GM08714 (cell line): ENCODE results near the gene CSMD2.

Experiments used
- H3K4me3 ChIP-seq: fragments of 200-500 bp; sonication (Bioruptor generic); 2 replicates; pipeline ENCODE4 v1.5.1; 2014; ENCODE audit warnings: mild to moderate bottlenecking, low read length, inconsistent platforms
- ZNF274 ChIP-seq: IDR thresholded peaks from 2 replicates; pipeline ENCODE4 v1.6.1; 2012; ENCODE audit warnings: mild to moderate bottlenecking, low read depth, low read length

Gene CSMD2

GRCh38 chr1:33764149-33764548 is 400.9 kb downstream of the CSMD2 start:
- H3K4me3 ChIP-seq: no peak overlapping the region
- no peak for TF ChIP-seq ZNF274

DNA sequence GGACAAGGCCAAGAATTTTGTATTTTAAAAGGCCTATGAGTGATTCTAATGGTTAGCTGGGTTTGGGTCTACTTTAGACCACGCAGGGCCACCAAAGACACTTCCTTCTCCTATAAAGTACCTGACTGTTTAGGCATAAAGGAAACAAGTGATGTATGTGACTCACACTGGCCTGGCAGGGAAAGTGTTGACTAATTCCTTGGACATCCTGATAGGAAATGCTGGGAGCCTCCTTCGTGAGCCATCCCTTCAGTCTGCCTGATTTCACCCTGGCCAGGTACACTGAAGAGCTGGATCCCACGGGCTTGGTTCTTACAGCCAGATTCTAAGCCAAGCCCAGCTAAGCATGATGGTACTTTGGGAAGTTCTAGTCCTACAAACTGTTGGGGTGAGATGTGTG is 401.6 kb downstream of the CSMD2 start:
- no peak for TF ChIP-seq ZNF274
- no peak overlapping the region for H3K4me3 ChIP-seq

DNA sequence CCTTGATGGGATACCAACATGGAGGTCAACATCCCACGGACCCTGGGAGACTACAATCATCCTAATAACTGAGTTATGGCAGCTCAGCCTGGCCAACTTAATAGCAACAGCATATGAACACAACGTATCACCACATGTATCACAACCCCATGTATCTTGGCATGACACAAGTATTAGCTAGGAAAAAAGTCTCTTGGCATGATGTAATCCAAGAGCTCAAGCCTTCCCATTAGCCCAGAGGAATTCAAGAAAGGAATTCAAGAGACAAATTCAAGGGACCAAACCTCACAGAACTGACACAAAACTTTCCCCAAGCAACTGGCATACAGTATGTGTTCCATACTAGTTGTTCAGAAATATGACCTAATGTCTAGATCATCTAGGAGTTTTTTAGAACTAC is 402.1 kb downstream of the CSMD2 start:
- H3K4me3 ChIP-seq: no peak overlapping the region
- no peak for TF ChIP-seq ZNF274

DNA sequence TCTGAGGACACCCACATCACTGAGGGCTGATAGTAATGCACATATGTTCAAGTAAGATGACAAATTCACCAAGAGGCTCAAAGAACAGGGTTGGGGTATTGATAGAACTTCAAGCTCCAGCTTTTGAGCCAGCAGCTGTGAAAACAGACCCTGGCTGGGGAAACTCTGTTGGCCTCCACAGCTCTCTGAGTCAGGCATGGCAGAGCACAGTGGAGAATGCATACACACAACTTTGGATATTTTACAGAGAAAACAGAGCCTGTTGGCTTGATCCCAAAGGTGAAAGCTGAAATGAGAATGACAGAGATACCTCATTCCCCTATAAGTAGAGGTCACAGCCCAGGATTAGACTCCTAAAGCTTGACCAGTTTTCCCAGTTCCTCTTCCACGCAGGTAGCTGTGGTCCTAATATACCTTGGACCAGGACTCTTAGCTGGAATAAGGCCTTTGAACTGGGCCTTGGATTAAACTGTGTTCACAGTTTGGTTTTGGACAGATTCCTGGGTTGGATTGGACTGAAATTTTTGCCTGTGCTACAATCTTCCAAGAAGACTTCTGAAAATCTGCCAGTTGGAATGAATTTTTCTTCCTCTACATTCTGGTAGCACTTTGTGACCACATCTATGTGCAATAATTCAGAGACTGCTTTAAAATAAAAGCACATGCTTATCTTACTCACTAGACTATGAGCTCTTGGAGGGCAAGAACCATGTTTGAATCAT is 402.8 kb downstream of the CSMD2 start:
- H3K4me3 ChIP-seq: no peak overlapping the region
- TF ChIP-seq ZNF274: no peak

GRCh38 chr1:33758698-33759097 is 406.3 kb downstream of the CSMD2 start:
- H3K4me3 ChIP-seq: no peak overlapping the region
- TF ChIP-seq ZNF274: no peak

- TF ChIP-seq ZNF274: no peak
- no peak overlapping the region for H3K4me3 ChIP-seq
These were observed 411.8 kb downstream of the CSMD2 start for GRCh38 chr1:33753087-33753856.

GRCh38 chr1:33745942-33746341 is 419.1 kb downstream of the CSMD2 start:
- TF ChIP-seq ZNF274: no peak
- no peak overlapping the region for H3K4me3 ChIP-seq

DNA sequence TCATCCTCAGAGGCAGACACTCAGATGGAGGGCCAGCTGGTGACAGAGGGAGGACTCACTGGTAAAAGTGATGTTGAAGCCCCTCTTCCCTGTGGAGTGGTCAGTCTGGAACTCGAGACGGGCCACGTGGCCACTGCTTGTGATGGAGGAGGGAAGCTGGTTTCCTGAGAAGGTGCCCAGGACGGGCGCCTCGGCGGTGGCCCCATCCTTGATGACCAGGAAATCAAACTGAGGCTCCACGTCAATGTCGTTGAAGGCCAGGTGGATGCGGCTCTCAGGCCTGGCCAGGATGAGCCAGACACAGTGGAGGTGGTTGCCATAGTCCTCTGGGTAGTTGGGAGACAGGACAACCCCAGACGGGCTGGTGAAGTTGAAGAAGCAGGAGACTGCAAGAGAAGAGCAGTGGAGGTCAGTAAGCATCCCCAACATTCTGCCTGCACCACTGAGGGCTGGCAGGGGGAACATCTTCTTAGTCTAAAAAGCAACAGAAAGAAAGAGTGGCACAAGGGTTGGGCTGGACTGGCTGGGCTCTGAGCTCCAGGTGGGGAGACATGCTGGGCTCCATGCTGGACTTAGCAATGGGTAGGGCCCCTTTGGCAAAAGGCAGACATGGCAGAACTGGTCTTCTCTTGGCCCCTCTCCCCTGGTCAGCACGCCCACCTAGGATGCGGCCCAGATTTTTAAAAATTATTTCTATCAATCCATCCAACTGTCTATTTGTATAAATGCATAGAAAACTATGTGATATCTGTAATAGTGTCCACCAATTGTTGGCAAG is 421.6 kb downstream of the CSMD2 start:
- TF ChIP-seq ZNF274: no peak

DNA sequence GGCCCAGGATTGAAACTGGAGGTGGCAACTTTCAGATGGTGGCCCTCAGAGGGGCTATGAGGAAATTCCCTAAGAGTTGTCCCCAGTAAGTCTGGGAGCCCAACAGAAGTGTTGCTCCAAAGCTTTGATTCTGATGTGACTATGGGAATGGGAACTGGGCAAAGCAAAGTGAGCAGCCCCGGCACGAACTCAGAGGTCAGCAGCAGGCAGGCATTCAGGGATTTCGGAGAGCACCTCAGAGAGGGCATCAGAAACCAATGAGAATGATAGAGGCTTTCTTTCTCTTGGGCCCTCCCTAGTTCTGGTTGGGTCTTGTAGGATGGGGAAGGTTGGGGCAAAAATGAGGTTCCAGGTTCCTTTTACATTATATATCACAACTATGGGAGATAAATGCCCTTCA is 422.4 kb downstream of the CSMD2 start:
- no peak for TF ChIP-seq ZNF274
- no peak overlapping the region for H3K4me3 ChIP-seq

More for the DNA sequence above, 421.6 kb downstream of the CSMD2 start:
- H3K4me3 ChIP-seq: no peak overlapping the region

DNA sequence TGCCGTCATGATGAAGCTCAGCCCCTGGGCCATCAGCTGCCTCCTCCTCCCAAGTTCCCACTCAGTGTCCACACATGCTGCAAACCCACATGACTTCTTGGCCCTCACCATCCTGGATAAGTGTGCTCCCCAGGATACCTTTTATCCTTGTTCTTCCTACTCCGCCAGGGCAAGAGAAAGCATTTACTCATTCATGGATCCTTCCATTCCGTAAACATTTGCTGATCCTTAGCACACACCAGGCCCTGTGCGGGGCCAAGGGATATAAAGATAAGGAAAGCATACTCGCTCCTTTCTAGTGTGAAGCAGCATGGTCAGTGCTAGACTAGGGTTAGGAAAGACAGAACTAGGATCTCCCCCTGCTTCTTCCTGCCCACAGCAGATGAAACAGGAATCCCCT is 423.3 kb downstream of the CSMD2 start:
- no peak for TF ChIP-seq ZNF274
- no peak overlapping the region for H3K4me3 ChIP-seq

GRCh38 chr1:33740040-33740744 is 424.8 kb downstream of the CSMD2 start:
- no peak overlapping the region for H3K4me3 ChIP-seq
- TF ChIP-seq ZNF274: no peak

- no peak overlapping the region for H3K4me3 ChIP-seq
- no peak for TF ChIP-seq ZNF274
These were observed 426.1 kb downstream of the CSMD2 start for GRCh38 chr1:33738976-33739375.

GRCh38 chr1:33738536-33738935 is 426.5 kb downstream of the CSMD2 start:
- no peak overlapping the region for H3K4me3 ChIP-seq
- no peak for TF ChIP-seq ZNF274

DNA sequence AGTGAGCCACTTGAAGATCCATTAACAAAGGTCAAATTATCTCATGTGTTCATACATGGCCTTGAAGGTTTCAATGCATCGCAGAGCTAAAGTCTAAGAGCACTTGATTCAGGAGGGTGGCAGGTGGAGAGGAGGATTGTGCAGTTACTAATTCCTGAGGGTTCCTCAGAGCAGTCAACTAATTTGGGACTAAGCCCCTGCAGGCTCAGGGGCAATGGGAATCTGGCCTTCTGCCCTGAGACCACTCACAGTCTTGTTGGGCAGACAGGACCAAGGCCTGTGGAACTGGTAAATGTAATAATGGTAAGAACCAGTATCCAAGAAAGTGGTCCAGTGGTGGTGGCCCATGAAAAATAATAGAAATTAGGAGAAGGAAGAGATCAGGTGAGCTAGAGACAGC is 428.5 kb downstream of the CSMD2 start:
- H3K4me3 ChIP-seq: no peak overlapping the region
- TF ChIP-seq ZNF274: no peak

- H3K4me3 ChIP-seq: no peak overlapping the region
- no peak for TF ChIP-seq ZNF274
These were observed 429.4 kb downstream of the CSMD2 start for GRCh38 chr1:33735624-33736023.
